ENCODE measurements around the gene HEYL. TPM values are rescaled to one million over a fixed set of nuclear protein-coding genes. Genes with fewer than 3 reads are reported as not detected.
"Not testable (repeated sequence)": the region's sequence is repeated elsewhere in the genome, so short reads cannot be mapped to it uniquely, and the experiment has no call there.

Gene HEYL
- total RNA-seq, 1 donor from 2014 or later = not detected

- DNase-seq (ENCODE audit: low read depth, low spot score) = no peak
These were observed 30.5 kb downstream of the HEYL start for GRCh38 chr1:39608921-39609320.

GRCh38 chr1:39603677-39604076 lies 35.8 kb downstream of the HEYL start:
- DNase-seq (ENCODE audit: low read depth, low spot score) = not testable (repeated sequence)

- DNase-seq (ENCODE audit: low read depth, low spot score) = not testable (repeated sequence)
These were observed 37.7 kb downstream of the HEYL start for GRCh38 chr1:39601667-39602255.

- no peak for DNase-seq (ENCODE audit: low read depth, low spot score)
These were observed 43.3 kb downstream of the HEYL start for GRCh38 chr1:39596163-39596562.

GRCh38 chr1:39593386-39593785 lies 46.1 kb downstream of the HEYL start:
- no peak for DNase-seq (ENCODE audit: low read depth, low spot score)

- no peak for DNase-seq (ENCODE audit: low read depth, low spot score)
These were observed 47.4 kb downstream of the HEYL start for GRCh38 chr1:39592069-39592468.

GRCh38 chr1:39590546-39590945 lies 48.9 kb downstream of the HEYL start:
- no peak for DNase-seq (ENCODE audit: low read depth, low spot score)

- no peak for DNase-seq (ENCODE audit: low read depth, low spot score)
These were observed 53.5 kb downstream of the HEYL start for GRCh38 chr1:39585933-39586332.

GRCh38 chr1:39576016-39576657 lies 63.3 kb downstream of the HEYL start:
- DNase-seq (ENCODE audit: low read depth, low spot score) = no peak

GRCh38 chr1:39575191-39576015 lies 64.0 kb downstream of the HEYL start:
- peak; percentile 8 for DNase-seq (ENCODE audit: low read depth, low spot score)

- DNase-seq (ENCODE audit: low read depth, low spot score) = no peak
These were observed 64.8 kb downstream of the HEYL start for GRCh38 chr1:39574646-39575045.

Other genes with a start within 250 kb of the HEYL start
- 0.07 and 0.13 TPM in 2 replicates for gene BMP8A, start 148.0 kb downstream of the HEYL start, total RNA-seq
- 194 and 272 TPM in 2 replicates for gene PABPC4, start 62.9 kb downstream of the HEYL start, total RNA-seq
- not detected in 2 replicates for gene NT5C1A, start 32.5 kb upstream of the HEYL start, total RNA-seq
- not detected in 2 replicates for gene HPCAL4, start 51.8 kb upstream of the HEYL start, total RNA-seq
- 47.7 and 51.4 TPM in 2 replicates for gene PPIE, start 99.2 kb upstream of the HEYL start, total RNA-seq
- gene OXCT2, start 131.7 kb upstream of the HEYL start, total RNA-seq = 1.4 and 8.6 TPM in 2 replicates
- gene BMP8B, start 149.2 kb upstream of the HEYL start, total RNA-seq = 0.07 and 0.21 TPM in 2 replicates
- 25.7 and 30.5 TPM in 2 replicates for gene TRIT1, start 243.9 kb upstream of the HEYL start, total RNA-seq

Data from pulmonary artery endothelial cell (primary cell).